KMS-11 (cell line): ENCODE measurements around the gene GPALPP1.
"Not testable (repeated sequence)": the region's sequence is repeated elsewhere in the genome, so short reads cannot be mapped to it uniquely, and the experiment has no call there.

Experiments used
- H2AFZ ChIP-seq: fragments of 200-600 bp; sonication (generic); 2 replicates; pipeline ENCODE4 v1.6.1; 2016; ENCODE audit warnings: antibody characterized with exemption, mixed run types, low read depth
- H3K27ac ChIP-seq: fragments of 200-600 bp; sonication (generic); 2 replicates; pipeline ENCODE4 v1.6.1; 2016; ENCODE audit warnings: mild to moderate bottlenecking, mixed run types
- H3K27me3 ChIP-seq: fragments of 200-600 bp; sonication (generic); 2 replicates; pipeline ENCODE4 v1.6.1; 2017; ENCODE audit warnings: mild to moderate bottlenecking, low read depth, mixed run types, moderate library complexity; ENCODE audit not compliant: insufficient read depth
- H3K36me3 ChIP-seq: fragments of 200-600 bp; sonication (generic); 2 replicates; pipeline ENCODE4 v1.6.1; 2017; ENCODE audit warnings: mild to moderate bottlenecking, mixed run types; ENCODE audit not compliant: insufficient read depth
- H3K4me1 ChIP-seq: fragments of 200-600 bp; sonication (generic); 2 replicates; pipeline ENCODE4 v1.6.1; 2016; ENCODE audit warnings: mild to moderate bottlenecking, low read depth, mixed run types; ENCODE audit not compliant: poor library complexity, severe bottlenecking
- H3K4me2 ChIP-seq: fragments of 200-600 bp; sonication (generic); 2 replicates; pipeline ENCODE4 v1.7.0; 2016; ENCODE audit warnings: mild to moderate bottlenecking, mixed run types
- H3K4me3 ChIP-seq: fragments of 200-600 bp; sonication (generic); IDR thresholded peaks from 2 replicates; pipeline ENCODE4 v1.6.1; 2017; ENCODE audit warnings: low read depth, low read length, mixed read lengths; ENCODE audit not compliant: insufficient read depth
- H3K79me2 ChIP-seq: fragments of 200-600 bp; sonication (generic); 2 replicates; pipeline ENCODE4 v1.6.1; 2016; ENCODE audit warnings: low read depth, mixed run types; ENCODE audit not compliant: insufficient read depth
- H3K9ac ChIP-seq: fragments of 200-600 bp; sonication (generic); 2 replicates; pipeline ENCODE4 v1.6.1; 2016; ENCODE audit warnings: mild to moderate bottlenecking, mixed run types
- H4K20me1 ChIP-seq: fragments of 200-600 bp; sonication (generic); 2 replicates; pipeline ENCODE4 v1.6.1; 2016; ENCODE audit warnings: mild to moderate bottlenecking, mixed run types; ENCODE audit not compliant: insufficient read depth
- TF ChIP-seq, protein P1 (sequence below): fragments of 200-600 bp; sonication (generic); conservative IDR thresholded peaks from 2 replicates; pipeline ENCODE4 v1.6.1; 2017; ENCODE audit warnings: low read depth, mild to moderate bottlenecking, antibody characterized with exemption, low read length, moderate library complexity, mixed read lengths

Gene GPALPP1

GRCh38 chr13:44989071-44989889 lies at the start of gene GPALPP1, which contains the start of gene NUFIP1:
Gene GPALPP1 (plus strand): TSS chr13:44989538. CDS start chr13:44989655, 117 bp downstream.
Gene NUFIP1 (minus strand): TSS chr13:44989471. CDS start chr13:44989436, 35 bp downstream.
- H3K79me2 ChIP-seq: peaks cover 51% of the 10 kb centered on the region

GRCh38 chr13:44943411-44943810 lies 45.9 kb upstream of the GPALPP1 start:
- H3K27me3 ChIP-seq, H3K4me1 ChIP-seq, H2AFZ ChIP-seq, H4K20me1 ChIP-seq, H3K27ac ChIP-seq, H3K9ac ChIP-seq, H3K36me3 ChIP-seq, H3K79me2 ChIP-seq, H3K4me3 ChIP-seq, H3K4me2 ChIP-seq: not testable (repeated sequence)

More at GRCh38 chr13:44989071-44989889, at the start of gene GPALPP1, which contains the start of gene NUFIP1:
- Histone ChIP-seq H3K4me1 (peaks cover 17% of the 10 kb centered on the region), H3K9ac (peak within 1 kb of the TSS; percentile 81), H3K36me3 (no peaks in the 10 kb centered on the region), H3K4me3 (no peak within 1 kb of the TSS), H3K4me2 (peak within 1 kb of the TSS; percentile 96), H4K20me1 (no peaks in the 10 kb centered on the region), H2AFZ (peak within 1 kb of the TSS; percentile 71), H3K27ac (peak within 1 kb of the TSS; percentile 53), H3K27me3 (no peaks in the 10 kb centered on the region)
- TF ChIP-seq, protein P1, sequence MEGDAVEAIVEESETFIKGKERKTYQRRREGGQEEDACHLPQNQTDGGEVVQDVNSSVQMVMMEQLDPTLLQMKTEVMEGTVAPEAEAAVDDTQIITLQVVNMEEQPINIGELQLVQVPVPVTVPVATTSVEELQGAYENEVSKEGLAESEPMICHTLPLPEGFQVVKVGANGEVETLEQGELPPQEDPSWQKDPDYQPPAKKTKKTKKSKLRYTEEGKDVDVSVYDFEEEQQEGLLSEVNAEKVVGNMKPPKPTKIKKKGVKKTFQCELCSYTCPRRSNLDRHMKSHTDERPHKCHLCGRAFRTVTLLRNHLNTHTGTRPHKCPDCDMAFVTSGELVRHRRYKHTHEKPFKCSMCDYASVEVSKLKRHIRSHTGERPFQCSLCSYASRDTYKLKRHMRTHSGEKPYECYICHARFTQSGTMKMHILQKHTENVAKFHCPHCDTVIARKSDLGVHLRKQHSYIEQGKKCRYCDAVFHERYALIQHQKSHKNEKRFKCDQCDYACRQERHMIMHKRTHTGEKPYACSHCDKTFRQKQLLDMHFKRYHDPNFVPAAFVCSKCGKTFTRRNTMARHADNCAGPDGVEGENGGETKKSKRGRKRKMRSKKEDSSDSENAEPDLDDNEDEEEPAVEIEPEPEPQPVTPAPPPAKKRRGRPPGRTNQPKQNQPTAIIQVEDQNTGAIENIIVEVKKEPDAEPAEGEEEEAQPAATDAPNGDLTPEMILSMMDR: no peak

DNA sequence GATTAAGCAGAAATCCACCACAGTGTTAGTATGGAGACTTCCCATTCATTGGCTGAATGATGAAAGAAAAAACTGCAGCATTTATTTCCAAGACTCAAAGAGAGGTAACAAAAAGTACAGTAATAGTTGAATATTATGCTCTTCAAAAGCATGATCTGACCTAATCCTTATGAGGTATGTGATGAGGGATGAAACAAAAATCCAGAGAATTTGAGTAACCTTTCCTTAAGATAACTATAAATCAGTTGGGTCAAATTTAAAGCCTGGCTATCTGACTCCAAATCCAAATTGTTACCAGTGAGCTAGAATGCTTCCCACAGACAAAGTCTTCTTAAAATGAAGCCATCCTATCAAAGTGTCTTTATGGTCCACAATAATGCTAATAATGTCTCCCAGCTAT lies 38.2 kb upstream of the GPALPP1 start:
- TF ChIP-seq, protein P1: no peak
- Histone ChIP-seq H3K27me3 (no peaks in the 10 kb centered on the region), H4K20me1 (no peaks in the 10 kb centered on the region), H3K9ac (no peak overlapping the region), H3K36me3 (no peaks in the 10 kb centered on the region), H3K4me2 (no peak overlapping the region), H3K4me3 (no peak overlapping the region), H3K27ac (no peak overlapping the region), H2AFZ (no peak overlapping the region), H3K79me2 (no peaks in the 10 kb centered on the region), H3K4me1 (no peaks in the 10 kb centered on the region)

GRCh38 chr13:44952671-44953070 lies 36.7 kb upstream of the GPALPP1 start:
- Histone ChIP-seq H3K4me1 (no peaks in the 10 kb centered on the region), H3K4me2 (no peak overlapping the region), H3K4me3 (no peak overlapping the region), H3K27me3 (no peaks in the 10 kb centered on the region), H3K27ac (no peak overlapping the region), H4K20me1 (no peaks in the 10 kb centered on the region), H3K9ac (no peak overlapping the region), H3K79me2 (no peaks in the 10 kb centered on the region), H2AFZ (no peak overlapping the region), H3K36me3 (no peaks in the 10 kb centered on the region)
- TF ChIP-seq, protein P1: no peak

- Histone ChIP-seq H2AFZ (no peak overlapping the region), H3K27ac (no peak overlapping the region), H3K4me3 (no peak overlapping the region), H3K4me2 (no peak overlapping the region), H3K79me2 (no peaks in the 10 kb centered on the region), H3K9ac (no peak overlapping the region), H3K27me3 (no peaks in the 10 kb centered on the region), H4K20me1 (no peaks in the 10 kb centered on the region), H3K36me3 (no peaks in the 10 kb centered on the region), H3K4me1 (no peaks in the 10 kb centered on the region)
- TF ChIP-seq, protein P1: no peak
Observed at GRCh38 chr13:44954224-44954623, 35.1 kb upstream of the GPALPP1 start.
